MV-4-11 (cell line): ENCODE results near the gene PRRX2.
"Not testable (repeated sequence)": the region's sequence is repeated elsewhere in the genome, so short reads cannot be mapped to it uniquely, and the experiment has no call there.

Source experiments
- DNase-seq: peaks from one replicate; lab custom pipeline; 2025; lab: John Stamatoyannopoulos, UW

PRRX2 gene

DNA sequence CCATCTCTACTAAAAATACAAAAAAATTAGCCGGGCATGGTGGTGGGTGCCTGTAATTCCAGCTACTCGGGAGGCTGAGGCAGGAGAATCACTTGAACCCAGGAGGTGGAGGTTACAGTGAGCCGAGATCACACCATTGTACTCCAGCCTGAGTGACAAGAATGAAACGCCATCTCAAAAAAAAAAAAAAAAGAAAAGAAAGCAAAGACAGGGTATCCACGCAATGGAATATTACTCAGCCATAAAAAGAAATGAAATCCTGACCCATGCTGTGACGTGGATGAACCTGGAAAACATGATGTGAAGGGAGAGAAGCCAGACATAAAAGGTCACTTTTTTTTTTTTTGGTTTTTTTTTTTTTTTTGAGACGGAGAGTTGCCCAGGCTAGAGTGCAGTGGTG lies 95.3 kb downstream of the PRRX2 start:
- not testable (repeated sequence) for DNase-seq

- DNase-seq: no peak
These were observed 96.0 kb downstream of the PRRX2 start for GRCh38 chr9:129761293-129761900.

GRCh38 chr9:129761901-129762369 lies 96.5 kb downstream of the PRRX2 start:
- no peak for DNase-seq

- DNase-seq: peak; percentile 97
These were observed 97.0 kb downstream of the PRRX2 start for GRCh38 chr9:129762370-129762984.

GRCh38 chr9:129762985-129763926 lies 97.8 kb downstream of the PRRX2 start:
- peak; percentile 23 for DNase-seq

GRCh38 chr9:129765764-129766317 lies 100.4 kb downstream of the PRRX2 start:
- no peak for DNase-seq

- no peak for DNase-seq
These were observed 103.0 kb downstream of the PRRX2 start for GRCh38 chr9:129768486-129768885.

DNA sequence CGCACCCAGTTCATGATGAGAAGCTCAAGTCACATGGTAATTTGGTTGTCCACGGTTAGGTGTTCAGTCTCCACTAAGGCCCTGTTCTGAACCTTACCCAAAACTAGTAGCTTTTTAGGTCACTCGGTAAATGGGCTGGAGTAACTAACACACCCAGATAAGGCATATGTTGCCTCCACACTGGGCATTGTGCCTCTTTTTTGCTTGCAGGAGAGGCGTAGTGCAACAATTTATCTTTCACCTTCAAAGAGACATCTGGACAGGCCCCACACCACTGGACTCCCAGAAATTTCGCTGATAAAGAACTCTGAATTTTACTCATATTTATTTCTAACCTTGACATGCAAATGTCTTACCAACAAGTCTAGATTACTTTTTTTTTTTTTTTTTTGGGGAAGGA lies 104.2 kb downstream of the PRRX2 start:
- no peak for DNase-seq

- DNase-seq: no peak
These were observed 105.3 kb downstream of the PRRX2 start for GRCh38 chr9:129770741-129771140.
